Measurements from ENCODE around the gene SLC15A3.
"Not testable (repeated sequence)": the region's sequence is repeated elsewhere in the genome, so short reads cannot be mapped to it uniquely, and the experiment has no call there.

Gene SLC15A3

DNA sequence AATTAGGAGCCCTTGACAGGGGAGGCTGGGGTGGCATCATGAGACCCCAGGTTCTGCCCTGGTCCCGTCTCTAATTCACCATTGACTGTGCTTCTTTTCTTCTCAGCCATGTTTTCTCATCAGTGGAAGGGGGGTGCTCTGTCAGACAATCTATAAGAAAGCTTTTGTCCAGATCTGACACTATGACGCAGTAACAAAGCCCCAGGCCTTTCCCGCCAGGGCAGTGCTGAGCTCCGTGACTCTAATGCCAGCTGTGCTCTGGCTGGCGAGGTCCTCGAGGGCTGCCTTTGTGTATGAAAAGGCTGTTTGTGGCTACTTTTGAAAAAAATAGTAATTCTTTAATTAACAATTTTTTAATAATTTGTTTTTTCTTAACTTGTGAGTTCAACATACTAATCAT lies 22.8 kb upstream of the SLC15A3 start:
- DNase-seq (ENCODE audit: low read depth): no peak

DNA sequence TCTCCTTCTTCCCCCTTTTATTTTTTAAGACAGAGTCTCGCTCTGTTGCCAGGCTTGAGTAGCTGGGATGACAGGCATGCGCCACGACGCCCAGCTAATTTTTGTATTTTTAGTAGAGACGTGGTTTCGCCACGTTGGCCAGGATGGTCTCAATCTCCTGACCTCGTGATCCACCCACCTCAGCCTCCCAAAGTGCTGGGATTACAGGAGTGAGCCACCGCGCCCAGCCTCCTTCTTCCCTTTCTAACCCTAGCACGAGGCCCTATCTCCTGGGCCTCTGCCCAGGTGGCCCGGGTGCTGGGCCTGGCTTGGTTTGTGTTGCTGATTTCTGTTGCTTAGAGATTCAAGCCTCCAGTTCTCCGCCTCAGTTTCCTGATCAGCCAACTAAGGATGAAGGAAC lies 22.3 kb upstream of the SLC15A3 start:
- not testable (repeated sequence) for DNase-seq (ENCODE audit: low read depth)

DNA sequence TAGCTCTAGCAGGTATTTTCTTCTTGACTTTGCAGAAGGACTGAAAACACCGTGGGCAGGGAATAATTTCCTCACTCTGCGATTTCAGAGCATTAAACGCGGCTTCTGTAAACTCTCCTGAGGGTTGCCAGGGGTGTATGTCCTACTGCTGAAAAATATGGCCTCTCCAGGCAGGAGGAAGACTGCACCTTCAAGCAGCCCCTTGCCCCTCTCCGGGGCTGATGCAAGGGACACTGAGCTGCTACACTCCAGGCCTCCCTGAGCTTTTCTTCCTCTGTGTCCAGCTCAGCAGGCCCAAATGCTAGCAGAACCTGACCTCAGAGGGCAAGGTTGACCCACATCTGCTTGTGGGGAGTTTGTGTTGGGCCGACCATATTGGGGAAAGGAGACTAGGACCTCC lies 21.7 kb upstream of the SLC15A3 start:
- no peak for DNase-seq (ENCODE audit: low read depth)

DNA sequence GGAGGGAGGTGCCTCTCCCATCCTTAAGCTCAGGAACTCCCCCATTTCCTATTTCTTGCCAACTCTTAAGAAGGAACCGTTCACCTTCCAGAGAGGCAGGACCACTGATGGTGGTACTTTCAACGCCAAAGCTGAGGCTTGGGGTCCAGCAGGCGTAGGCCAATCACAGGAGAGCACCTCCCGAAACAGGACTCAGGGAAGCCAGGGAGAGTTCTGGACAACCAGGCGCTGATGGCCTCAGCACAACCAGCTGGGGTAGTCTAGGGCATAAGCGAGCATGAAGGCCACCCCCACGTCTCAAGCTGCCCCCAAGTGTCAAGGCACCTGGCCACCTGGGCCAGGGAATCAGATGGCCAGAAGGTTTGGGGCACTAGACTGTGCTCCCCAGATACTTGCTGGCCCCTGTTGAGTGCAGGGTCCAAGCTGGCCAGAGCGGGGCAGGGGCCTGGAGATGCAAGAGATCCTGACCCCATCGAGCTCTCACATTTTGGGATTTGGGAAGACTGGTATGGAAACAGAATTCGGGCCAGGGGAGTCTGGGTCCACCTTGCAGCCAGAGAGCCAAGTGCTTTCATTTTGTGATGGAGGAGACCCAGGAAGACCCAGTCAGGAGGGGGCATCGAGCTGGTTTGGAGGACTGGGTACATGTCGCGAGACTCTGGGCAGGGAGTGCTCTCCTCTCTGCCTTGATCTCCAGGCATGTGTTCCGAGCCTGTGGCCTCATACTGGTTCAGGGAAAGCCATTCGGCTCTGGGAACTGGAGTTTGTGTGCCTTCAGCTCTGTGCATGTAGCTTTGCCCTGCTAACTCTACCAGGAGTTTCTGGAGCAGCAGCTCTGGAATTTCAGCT lies 20.4 kb upstream of the SLC15A3 start:
- DNase-seq (ENCODE audit: low read depth): no peak

DNA sequence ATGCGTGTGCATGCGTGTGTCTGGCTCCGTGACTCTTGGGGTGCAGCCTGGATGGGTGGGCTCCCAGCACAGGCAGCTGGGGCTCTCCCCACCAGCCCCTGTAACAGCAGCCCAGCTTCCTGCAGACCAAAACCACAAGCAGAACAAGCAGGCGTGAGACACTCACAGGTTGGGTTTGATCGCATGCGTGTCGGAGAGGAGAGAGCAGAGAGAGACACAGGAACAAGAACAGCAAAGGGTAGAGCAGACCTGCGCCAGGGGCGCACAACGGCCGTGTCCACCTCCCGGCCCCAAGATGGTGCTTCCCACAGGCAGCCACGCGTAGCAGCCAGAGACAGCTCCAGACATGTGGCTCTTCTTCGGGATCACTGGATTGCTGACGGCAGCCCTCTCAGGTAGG lies 19.5 kb upstream of the SLC15A3 start, which contains the start of gene CD6:
TSS of gene CD6 (plus strand) at position 161 of the 400 bp plus-strand sequence. CDS start at position 347, 186 bp downstream.
- no peak for DNase-seq (ENCODE audit: low read depth)

DNA sequence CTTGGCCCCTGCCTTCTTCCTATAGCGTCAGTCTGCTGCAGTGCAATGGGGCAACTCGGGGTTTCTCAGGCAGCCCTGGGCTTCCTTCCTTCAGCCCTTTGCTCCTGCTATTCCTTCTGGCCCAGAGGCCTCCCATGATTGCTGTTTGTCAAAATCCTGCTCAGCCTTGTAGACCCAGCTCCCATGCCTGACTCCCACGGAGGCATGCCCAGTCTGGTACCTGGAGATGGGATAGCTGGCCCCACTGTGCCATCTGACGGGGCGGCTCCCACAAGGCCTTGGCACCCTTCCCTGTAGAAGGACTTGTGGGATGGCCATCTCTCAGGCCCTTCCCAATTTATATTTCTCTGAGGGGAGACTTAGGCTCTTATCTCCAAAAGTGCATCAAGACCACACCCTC lies 18.9 kb upstream of the SLC15A3 start:
- no peak for DNase-seq (ENCODE audit: low read depth)

DNA sequence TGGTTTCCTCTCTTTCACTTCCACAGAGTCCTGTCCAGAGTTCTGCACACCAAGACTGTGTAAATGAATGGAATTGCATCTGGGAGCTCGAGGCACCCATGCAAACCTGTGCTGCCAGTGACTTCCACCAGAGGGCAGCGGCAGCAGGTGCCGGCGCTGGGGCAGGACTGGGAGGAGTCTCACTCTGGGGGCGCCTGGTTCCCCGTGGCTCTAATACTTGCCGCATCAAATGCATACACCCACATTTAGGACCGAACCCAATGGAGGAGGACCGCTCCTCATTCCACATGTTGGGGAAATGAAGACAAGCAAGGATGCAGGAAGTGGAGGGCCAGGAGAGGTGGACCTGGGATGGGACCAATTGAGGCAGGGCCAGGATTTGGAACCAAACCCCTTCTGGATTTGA lies 18.4 kb upstream of the SLC15A3 start:
- DNase-seq (ENCODE audit: low read depth): no peak

DNA sequence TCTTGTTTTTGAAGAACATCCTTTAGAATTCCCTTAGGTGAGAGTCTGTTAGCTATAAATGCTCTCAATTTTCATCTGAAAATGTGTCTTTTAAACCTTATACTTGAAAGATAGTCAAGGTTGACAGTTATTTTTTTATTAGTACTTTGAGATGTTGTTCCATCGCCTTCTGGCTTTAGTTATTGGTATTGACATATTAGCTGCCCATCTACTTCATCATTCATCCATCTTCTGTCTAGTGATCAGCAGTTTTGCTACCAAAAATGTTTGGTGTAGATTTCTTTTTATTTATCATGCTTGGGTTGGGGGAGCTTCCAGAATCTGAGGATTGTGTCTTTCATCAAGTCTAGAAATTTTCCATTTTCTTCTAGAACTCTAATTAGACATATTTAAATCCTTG lies 16.2 kb upstream of the SLC15A3 start:
- no peak for DNase-seq (ENCODE audit: low read depth)

DNA sequence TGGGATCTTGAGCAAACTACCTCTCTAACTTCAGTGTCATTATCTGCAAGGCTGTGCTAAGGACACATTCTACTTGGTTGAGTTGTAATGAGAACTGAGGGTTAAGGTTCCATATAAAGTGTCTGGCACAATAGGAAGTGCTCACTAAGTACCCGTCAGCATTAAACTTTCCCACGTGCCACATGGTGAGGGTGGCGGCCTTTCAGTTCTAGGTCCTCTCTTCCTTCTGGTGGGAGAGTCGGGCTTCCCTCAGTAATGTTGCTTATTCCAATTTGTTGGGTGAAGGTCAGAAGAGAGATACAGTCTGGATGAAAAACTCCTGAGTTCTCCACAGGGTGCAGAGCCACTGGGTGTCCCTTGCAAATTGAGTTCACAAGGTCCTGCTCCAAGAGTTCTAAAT lies 14.9 kb upstream of the SLC15A3 start:
- no peak for DNase-seq (ENCODE audit: low read depth)

DNA sequence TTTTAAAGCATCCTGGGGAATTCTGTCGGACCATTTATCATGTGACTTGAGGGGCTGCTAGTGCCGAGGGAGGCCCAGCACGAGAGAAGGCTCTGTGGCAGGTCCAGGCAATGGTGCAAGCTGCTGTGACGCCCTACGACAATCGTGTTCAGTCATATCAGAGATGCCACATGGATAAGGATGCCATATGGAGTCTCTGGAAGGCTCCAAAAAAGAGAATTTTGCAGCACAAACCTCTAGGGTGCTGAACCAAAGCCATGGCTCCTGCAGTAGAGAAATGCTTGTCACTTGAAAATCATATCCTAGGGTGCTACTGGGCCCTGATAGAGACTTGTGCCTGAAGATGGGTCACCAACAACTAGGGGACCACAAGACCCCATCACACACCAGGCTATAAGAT lies 12.8 kb upstream of the SLC15A3 start:
- DNase-seq (ENCODE audit: low read depth): no peak

DNA sequence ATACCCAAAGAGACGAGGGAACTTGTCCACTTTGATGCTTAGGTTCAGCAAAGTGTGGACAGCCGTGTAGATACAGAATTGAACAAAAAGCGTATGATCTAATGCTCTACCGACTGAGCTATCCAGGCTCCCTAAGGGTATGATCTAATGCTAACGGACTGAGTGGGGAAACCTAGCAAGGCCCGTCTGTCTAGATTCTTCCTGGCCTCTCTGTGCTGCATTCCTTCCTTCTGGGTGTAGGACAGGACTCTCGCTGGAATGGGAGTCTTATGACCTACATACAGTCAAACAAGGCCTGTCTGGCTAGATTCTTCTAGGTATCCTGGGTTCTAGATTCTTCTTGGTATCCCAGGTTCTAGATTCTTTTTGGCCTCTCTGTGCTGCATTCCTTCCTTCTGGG lies 8.4 kb upstream of the SLC15A3 start:
- DNase-seq (ENCODE audit: low read depth): no peak

DNA sequence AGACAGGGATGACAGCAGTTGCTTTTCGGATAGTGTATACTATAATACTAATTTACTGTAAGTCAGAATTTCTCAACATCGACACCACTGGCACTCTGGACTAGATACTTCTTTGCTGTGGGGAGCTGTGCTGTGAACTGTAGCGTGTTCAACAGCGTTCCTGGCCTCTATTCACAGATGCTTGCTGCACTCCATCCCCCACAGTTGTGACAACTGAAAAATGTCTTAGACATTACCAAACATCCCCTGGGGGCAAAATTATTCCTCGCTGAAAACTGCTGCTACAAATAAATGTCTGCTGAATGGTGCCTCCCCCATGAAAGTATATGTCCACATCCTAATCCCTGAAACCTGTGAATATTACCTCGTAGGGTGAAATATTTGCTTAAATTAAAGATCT lies 7.5 kb upstream of the SLC15A3 start:
- DNase-seq (ENCODE audit: low read depth): no peak

DNA sequence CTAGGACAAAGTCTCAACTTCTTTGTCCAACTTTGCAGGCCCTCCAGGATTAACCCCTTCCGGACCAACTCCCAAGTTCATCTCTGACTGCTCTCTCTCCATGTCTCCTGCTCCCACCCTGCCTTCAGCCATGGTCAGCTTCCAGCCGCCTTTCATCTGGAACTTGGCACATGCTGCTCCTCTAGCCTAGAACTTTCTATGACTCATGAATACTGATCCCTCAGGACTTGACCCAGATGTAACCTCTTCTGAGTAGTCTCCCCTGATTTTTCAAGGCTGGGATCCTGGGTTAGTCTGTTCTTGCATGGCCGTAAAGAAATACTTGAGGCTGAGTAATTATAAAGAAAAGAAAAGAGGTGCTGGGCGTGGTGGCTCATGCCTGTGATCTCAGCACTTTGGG lies 5.2 kb upstream of the SLC15A3 start:
- DNase-seq (ENCODE audit: low read depth): no peak

DNA sequence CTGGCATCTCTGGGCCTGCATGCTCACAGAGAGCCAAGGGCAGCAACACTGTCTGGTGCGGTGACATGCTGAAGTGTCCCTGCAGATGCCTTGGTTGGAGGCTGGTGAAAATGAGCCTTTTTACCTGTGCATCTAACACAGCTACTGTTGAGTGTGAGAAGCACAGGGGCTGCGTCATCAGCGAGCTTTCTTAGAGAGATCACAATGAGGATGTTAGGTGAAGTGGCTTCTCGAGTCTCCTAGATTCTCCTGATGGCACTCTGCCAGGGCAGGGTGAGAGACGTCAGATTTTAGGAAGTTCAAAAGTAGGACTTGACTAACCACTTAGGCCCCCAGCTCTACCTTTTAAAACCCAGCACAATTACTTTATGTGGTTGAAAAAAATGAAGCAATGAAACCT lies 3.6 kb upstream of the SLC15A3 start:
- no peak for DNase-seq (ENCODE audit: low read depth)

DNA sequence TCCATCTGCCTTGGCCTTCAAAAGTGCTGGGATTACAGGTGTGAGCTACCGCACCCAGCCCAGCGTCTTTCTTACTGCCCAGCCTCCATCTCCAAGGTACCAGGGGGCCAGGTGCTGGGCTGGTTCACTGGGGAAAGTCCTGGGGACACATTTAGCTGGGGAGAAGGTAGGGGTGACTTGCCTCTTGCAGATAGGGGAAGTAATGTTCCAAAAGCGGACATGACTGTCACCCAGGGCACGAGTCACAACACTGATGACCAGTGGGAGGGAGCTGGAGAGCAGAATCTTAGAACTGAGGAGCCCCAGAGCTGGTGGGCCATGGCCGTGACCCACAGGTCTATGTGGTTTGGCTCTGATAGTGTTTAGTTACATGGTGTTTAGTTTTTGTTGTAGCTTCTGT lies 2.4 kb upstream of the SLC15A3 start:
- DNase-seq (ENCODE audit: low read depth): no peak

DNA sequence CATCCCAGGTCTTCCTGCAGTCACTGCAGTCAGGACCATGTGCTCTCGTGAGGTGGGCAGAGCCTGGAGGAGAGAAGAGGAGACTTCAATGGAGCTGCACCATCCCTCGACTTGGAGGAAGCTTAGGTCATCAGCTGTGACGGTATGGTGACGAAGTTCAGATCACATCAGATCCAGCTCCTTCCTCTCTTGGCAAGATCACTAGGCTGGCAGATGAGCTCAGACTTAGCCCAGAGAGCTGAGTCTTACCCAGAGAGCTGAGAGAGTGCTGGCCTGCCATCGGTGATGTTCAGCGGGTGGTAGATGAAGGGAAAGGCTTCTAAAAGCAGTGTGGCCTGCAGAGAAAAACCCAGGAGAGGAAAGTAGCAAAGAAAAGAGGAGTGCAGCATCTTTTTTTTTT lies 1.8 kb upstream of the SLC15A3 start:
- no peak for DNase-seq (ENCODE audit: low read depth)

DNA sequence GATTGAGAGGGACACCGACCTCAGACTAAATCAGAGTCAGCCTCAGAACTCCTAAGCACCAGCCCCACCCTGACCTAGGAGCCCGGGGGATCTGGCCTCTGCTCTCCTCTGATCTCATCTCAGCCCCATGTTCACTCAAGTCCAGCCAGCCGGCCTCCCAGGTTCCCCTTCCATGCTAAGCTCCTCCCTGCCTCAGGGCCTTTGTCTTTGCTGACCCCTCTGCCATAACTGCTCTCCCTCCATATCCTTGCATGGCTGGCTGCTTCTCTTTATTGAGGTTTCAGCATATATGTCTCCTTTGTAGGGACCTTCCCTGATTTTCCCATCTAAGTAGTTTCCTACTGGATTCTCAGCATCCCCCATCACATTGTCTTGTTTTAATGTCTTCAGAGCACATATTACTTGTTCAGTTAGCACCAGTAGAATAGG lies 780 bp upstream of the SLC15A3 start:
- no peak for DNase-seq (ENCODE audit: low read depth)

DNA sequence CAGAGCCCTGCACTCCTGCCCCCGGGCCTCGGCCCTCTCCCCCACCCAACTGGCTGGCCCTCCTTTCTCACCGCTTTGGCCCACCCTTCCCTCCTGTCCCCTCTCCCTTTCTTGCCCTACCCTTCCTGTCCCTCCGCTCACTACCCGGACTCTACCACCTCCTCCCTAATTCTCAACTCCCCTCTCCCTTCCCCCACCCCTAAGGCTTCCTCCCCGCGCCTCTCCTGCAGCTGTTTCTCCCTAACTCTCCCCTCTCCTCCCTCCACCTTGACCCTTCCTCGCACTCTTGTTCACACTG lies 421 bp downstream of the SLC15A3 start:
- no peak for DNase-seq (ENCODE audit: low read depth)

DNA sequence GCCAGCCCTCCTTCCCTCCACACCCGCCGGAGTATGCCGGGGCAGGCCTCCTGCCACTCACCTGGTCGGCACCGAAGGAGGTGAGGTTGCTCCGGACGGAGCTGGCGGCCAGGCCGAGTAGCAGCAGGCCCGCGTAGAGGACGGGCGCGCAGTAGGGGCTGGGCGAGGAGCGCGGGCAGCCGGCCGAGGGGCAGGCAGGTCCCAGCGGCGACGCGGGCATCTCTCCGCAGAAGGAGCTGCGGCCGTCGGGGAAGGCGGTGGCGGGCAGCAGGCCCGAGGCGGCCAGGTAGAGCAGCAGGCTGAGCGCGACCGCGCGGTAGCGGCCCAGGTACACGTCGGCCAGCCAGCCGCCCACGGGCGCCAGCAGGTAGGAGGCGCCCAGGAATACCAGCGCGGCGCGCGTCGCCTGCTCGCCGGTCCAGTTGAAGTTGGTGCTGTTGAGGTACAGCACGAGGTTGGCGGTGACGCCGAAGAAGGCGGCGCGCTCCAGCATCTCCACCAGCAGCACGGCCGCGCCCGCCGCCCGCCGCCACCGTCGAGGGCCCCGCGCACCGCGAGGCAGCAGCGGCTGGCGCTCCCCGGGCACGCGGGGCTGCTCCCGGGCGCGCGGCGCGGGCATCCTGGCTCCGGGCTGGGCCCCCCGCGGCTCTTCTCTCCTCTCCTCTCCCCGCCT lies 907 bp downstream of the SLC15A3 start:
- DNase-seq (ENCODE audit: low read depth): no peak

DNA sequence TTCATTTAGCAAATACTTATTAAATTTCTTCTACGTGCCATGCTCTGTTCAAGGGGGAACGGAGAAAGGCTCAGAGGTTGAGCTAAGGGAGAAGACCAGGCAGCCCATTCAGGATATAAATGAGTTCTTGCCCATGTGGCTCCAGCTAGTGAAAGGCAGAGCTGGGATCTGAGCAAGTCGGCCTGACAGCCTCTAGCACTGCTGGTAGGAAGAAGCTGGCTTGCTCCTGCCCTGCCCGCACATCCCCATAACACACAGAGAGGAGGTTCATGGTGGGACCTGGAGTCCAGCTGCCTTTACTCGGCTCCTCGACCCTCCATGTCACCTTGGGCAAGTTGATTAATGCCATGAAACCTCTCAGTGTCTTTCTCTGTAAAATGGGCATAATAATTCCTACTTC lies 2.0 kb downstream of the SLC15A3 start:
- DNase-seq (ENCODE audit: low read depth): no peak

DNA sequence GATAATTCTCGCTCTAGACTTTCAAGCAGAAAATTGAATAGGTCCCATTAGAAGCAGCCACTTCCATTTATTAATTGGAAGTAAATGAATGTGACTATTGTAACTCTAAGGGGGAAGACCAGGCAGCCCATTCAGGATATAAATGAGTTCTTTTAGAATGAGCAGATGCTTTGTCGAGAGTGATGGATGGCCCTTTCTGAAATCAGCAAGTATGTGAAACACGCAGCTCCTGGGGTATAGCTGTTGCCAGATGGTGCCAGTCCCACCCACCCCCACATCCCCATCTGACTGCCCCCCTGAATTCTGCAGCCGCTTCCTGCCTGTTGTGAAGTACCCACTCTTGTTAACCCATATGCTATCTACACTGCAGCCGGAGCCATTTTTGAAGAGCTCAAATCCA lies 3.7 kb downstream of the SLC15A3 start:
- no peak for DNase-seq (ENCODE audit: low read depth)

DNA sequence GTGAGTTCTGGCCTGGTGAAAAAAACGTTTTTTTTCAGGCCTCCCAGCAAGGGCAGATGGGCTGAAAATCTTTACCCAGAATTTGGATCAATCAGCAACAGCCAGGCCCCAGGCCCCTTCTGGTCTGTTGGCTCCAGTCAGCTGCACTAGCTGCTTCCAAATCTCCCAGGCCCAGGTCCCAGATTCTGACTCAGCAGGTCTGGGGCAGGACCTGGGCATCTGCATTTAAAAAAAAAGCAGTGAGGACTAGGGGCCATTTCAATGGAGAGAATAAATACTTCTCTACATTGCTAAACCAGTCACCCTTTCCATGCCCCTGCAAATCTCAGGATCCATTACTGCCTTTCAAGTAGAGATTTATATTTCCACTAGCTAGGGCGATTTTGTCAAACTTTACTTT lies 4.3 kb downstream of the SLC15A3 start:
- no peak for DNase-seq (ENCODE audit: low read depth)

DNA sequence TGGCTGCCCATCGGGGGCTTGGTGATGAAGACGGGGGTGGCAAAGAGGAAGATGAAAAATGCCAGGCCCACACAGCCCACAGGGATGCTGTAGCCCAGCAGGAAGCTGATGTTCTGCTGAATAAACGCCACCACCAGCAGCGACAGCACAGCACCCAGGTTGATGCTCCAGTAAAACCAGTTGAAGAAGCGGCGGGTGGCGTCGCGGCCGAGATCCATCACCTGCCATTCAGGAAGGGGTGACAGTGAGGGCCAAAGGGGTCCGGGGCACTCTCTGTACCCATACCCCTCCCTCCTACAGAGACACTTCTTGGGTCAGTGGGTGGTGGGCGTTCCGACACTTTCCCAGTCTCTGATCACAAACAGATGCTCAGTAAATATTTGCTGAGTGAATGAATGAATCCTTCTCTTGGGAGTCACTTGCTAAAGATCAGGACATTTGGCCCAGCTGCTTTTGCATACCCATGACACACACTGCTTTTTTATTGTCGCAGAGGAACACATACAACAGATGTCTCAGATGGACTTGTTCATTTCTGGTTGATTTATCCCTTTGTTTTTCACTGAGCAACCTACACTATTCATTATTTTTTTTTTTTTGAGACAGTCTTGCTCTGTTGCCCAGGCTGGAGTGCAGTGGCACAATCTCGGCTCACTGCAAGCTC lies 5.2 kb downstream of the SLC15A3 start:
- no peak for DNase-seq (ENCODE audit: low read depth)

All from HS-5 (cell line).